ENCODE measurements around the gene SLC22A31. TPM values are rescaled to one million over a fixed set of nuclear protein-coding genes. Genes with fewer than 3 reads are reported as not detected.

The SLC22A31 gene
- polyA plus RNA-seq, 1 of the 3 experiments (the other 2 are of a cell fraction), result 0.07 TPM

DNA sequence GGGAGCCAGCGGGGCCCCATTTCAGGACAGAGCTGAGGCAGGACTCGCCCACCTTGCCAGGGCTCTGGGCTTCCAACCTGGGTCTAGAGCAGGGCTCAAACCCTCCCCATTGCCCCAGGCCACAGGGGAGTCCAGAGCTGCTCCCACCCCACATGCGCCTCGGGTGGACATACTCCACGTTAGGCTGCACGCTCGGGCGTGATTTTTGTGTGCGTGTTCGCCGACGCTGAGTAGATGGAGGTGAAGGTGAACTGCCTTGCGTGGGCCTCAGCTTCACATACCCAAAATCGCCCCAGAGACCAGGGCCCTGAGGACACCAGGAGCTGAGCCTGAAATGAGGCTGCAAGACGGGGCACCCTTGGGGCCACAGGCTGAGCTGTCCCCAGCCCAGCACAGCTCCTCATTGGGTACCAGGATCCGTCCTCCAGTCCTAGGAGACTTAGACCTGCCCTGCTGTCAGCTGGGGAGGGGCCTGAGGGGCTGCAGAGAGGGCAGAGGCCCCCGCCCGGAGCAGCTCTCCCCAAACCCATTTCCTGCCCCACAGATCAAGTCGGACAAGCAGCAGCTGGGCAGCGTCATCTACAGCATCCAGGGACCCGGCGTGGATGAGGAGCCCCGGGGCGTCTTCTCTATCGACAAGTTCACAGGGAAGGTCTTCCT lies 20.6 kb downstream of the SLC22A31 start:
- TF ChIP-seq TAF1 (IDR thresholded peaks at IDR 0.05; ENCODE audit: borderline replicate concordance, low read depth, low read length) (no peak), FOXM1 (IDR thresholded peaks at IDR 0.05; ENCODE audit: low read depth) (no peak)
- Histone ChIP-seq H3K27me3 (ENCODE audit: insufficient read depth) (peaks cover 65% of the 10 kb centered on the region), H3K79me2 (ENCODE audit: insufficient read depth) (no peaks in the 10 kb centered on the region), H3K9me3 (no peaks in the 10 kb centered on the region), H4K20me1 (ENCODE audit: insufficient read depth) (no peaks in the 10 kb centered on the region), H2AFZ (ENCODE audit: low read depth) (no peak overlapping the region), H3K9ac (no peak overlapping the region), H3K4me2 (no peak overlapping the region), H3K4me1 (ENCODE audit: control insufficient read depth in 1 of 2, insufficient read depth in 2 of 2, low read depth in 1 of 2, low read length in 1 of 2) (no peaks in the 10 kb centered on the region; a peak in 1 of 4 replicates), H3K36me3 (replicated peaks in 1 of 2; ENCODE audit: control insufficient read depth in 1 of 2, insufficient read depth in 2 of 2, low read length in 1 of 2) (no peaks in the 10 kb centered on the region), H3K4me3 (ENCODE audit: low read depth in 2 of 2, low read length in 1 of 2) (no peak overlapping the region), H3F3A (replicated peaks; ENCODE audit: insufficient read depth) (no peaks in the 10 kb centered on the region), H3K27ac (ENCODE audit: low read depth in 2 of 2, low read length in 1 of 2) (no peak overlapping the region), H3K9me2 (no peaks in the 10 kb centered on the region)
- no peak for DNase-seq
- 58% methylated on average over 19 of the region's 25 CpGs for WGBS (ENCODE audit: low lambda C conversion rate)
- POLR2A ChIA-PET, result no interaction called here
- CTCF ChIA-PET, result interaction anchor here (5.8 kb wide), 1 partner anchor 12 kb away, joined by 33 read pairs; no protein-coding TSS in a partner anchor

DNA sequence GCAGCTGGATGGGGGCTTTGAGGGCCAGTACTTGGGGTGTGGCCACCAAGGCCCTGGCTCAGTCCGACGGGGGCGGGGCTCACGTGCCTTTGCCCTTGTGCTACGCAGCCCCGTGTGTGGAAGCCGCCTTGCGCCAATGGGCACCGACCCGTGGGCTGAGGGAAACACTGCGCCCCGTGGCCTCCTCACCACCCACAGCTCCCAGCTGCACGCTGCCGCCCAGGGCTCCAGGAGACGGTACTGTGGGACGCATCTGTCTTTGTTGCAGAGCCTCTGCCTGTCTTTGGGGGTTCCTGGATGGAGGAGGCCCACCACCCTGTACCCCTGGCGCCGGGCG lies 21.2 kb downstream of the SLC22A31 start:
- Histone ChIP-seq H3K27ac (ENCODE audit: low read depth in 2 of 2, low read length in 1 of 2) (no peak overlapping the region), H3K4me2 (no peak overlapping the region), H3K79me2 (ENCODE audit: insufficient read depth) (no peaks in the 10 kb centered on the region), H3K4me1 (ENCODE audit: control insufficient read depth in 1 of 2, insufficient read depth in 2 of 2, low read depth in 1 of 2, low read length in 1 of 2) (no peaks in the 10 kb centered on the region; a peak in 1 of 4 replicates), H3F3A (replicated peaks; ENCODE audit: insufficient read depth) (no peaks in the 10 kb centered on the region), H4K20me1 (ENCODE audit: insufficient read depth) (no peaks in the 10 kb centered on the region), H3K27me3 (ENCODE audit: insufficient read depth) (peaks cover 59% of the 10 kb centered on the region), H3K4me3 (ENCODE audit: low read depth in 2 of 2, low read length in 1 of 2) (no peak overlapping the region), H3K9ac (no peak overlapping the region), H3K9me3 (no peaks in the 10 kb centered on the region), H2AFZ (ENCODE audit: low read depth) (no peak overlapping the region), H3K36me3 (replicated peaks in 1 of 2; ENCODE audit: control insufficient read depth in 1 of 2, insufficient read depth in 2 of 2, low read length in 1 of 2) (no peaks in the 10 kb centered on the region), H3K9me2 (no peaks in the 10 kb centered on the region)
- TF ChIP-seq MEF2A (IDR thresholded peaks at IDR 0.05; ENCODE audit: borderline replicate concordance, low read depth), result no peak
- TF ChIP-seq, protein P1, sequence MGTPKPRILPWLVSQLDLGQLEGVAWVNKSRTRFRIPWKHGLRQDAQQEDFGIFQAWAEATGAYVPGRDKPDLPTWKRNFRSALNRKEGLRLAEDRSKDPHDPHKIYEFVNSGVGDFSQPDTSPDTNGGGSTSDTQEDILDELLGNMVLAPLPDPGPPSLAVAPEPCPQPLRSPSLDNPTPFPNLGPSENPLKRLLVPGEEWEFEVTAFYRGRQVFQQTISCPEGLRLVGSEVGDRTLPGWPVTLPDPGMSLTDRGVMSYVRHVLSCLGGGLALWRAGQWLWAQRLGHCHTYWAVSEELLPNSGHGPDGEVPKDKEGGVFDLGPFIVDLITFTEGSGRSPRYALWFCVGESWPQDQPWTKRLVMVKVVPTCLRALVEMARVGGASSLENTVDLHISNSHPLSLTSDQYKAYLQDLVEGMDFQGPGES (IDR thresholded peaks at IDR 0.05; ENCODE audit: low read depth, low read length), result no peak
- no peak for TF ChIP-seq CHD2 (IDR thresholded peaks at IDR 0.05; ENCODE audit: low read length, partially characterized antibody)
- TF ChIP-seq POLR2AphosphoS5 (IDR thresholded peaks at IDR 0.05; ENCODE audit: low read depth, low read length), result no peak
- TF ChIP-seq, protein P2, sequence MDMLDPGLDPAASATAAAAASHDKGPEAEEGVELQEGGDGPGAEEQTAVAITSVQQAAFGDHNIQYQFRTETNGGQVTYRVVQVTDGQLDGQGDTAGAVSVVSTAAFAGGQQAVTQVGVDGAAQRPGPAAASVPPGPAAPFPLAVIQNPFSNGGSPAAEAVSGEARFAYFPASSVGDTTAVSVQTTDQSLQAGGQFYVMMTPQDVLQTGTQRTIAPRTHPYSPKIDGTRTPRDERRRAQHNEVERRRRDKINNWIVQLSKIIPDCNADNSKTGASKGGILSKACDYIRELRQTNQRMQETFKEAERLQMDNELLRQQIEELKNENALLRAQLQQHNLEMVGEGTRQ (IDR thresholded peaks at IDR 0.05; ENCODE audit: borderline replicate concordance, low read depth, low read length), result no peak
- TF ChIP-seq FOSL2 (IDR thresholded peaks at IDR 0.05; ENCODE audit: borderline replicate concordance, low read depth), result no peak
- no peak for TF ChIP-seq TEAD4 (IDR thresholded peaks at IDR 0.05; ENCODE audit: borderline replicate concordance, insufficient read depth)
- CTCF ChIA-PET, result interaction anchor here (0.7 to 5.8 kb wide), 2 partner anchors 12 to 362 kb away, joined by 3 to 33 read pairs; no protein-coding TSS in a partner anchor
- POLR2A ChIA-PET, result interaction anchor here (0.7 kb wide), 1 partner anchor 205 kb away, joined by 4 read pairs; no protein-coding TSS in a partner anchor
- WGBS (ENCODE audit: low lambda C conversion rate), result 54% methylated on average over 13 of the region's 19 CpGs
- no peak for DNase-seq

All from SK-N-SH (cell line).